Pancreas (tissue), 10 donors: ENCODE measurements around the gene LDAF1. TPM values are rescaled to one million over a fixed set of nuclear protein-coding genes. Genes with fewer than 3 reads are reported as not detected.

ENCODE experiments used
- ATAC-seq, 4 donors: fragments of 200-7000 bp; cut with Tn5 transposase; one replicate each; pipeline versions ENCODE4 v1.8.0 to v1.9.1; 2020; ENCODE audit warnings: mild to moderate bottlenecking in 4 of 4, moderate library complexity in 4 of 4
- DNase-seq, 6 donors: peaks; one replicate each; pipeline ENCODE4 v3.0.0-alpha.2; 2020
- FAIRE-seq: peaks from 2 replicates; lab custom pipeline; 2012; peaks lifted over from hg19 to GRCh38; lab: Jason Lieb, UNC
- H3K27ac ChIP-seq, 4 donors: fragments of 200-600 bp; sonication (generic); 1 replicate in 3 of 4; 2 replicates in 1 of 4; pipeline versions ENCODE4 v1.5.0 to v1.8.0; 2020
- H3K27me3 ChIP-seq, 4 donors: fragments of 200-600 bp; one replicate each; pipeline ENCODE4 v1.8.0; 2021
- H3K36me3 ChIP-seq, 3 donors: fragments of 200-600 bp; sonication (generic) in 1 of 3; one replicate each; pipeline versions ENCODE4 v1.5.0 to v1.8.0; 2020 to 2021
- H3K4me1 ChIP-seq, 3 donors: fragments of 200-600 bp; one replicate each; pipeline ENCODE4 v1.8.0; 2021
- H3K4me3 ChIP-seq, 4 donors: fragments of 200-600 bp; sonication (generic) in 2 of 4; one replicate each; pipeline versions ENCODE4 v1.5.0 to v1.8.0; 2020 to 2021
- H3K9me3 ChIP-seq, 4 donors: fragments of 200-600 bp; one replicate each; pipeline ENCODE4 v1.8.0; 2021
- WGBS, 2 donors: extraction: QIAGEN DNeasy Blood & Tissue Kit; methylation state at CpG; one replicate each; pipeline ENCODE4 v1.1.7; 2013; 5-methylcytosine and 5-hydroxymethylcytosine counted together
- intact Hi-C, 3 donors: fragments of 100-400 bp; cut with DNase I; formaldehyde crosslinking; loops; one replicate each; pipeline versions ENCODE4 v1.11.1 to v1.14.2; 2022
- polyA plus RNA-seq, 2 donors: library from polyadenylated mRNA; stranded (reverse); fragments of 200-250 nt; gene quantifications; one replicate each; pipeline ENCODE4 v1.2.3, GENCODE V29; 2013
- total RNA-seq, 6 donors: library from RNA; stranded (reverse); fragmentation: NEBNext Ultra II Directional in 4 of 6; extraction: Animal tissue kit (Norgen Biotek cat#: 25700) in 4 of 6; gene quantifications; one replicate each; pipeline versions ENCODE4 v1.2.1 to v1.2.4, GENCODE V29; 2021 to 2023
- TF ChIP-seq, protein P1 (sequence below), 4 donors: fragments of 200-600 bp; sonication (generic) in 3 of 4; IDR thresholded peaks; one replicate each; pipeline versions ENCODE4 v1.5.0 to v1.8.0; 2021; ENCODE audit warnings: antibody characterized with exemption in 4 of 4
- donor health status: healthy with polysubstance abuse.
- donor health status: DM: no; HTN: no; CAD: no; lungs with moderate emphysema.
- donor health status: DM: no; HTN: no; CAD: no.
- donor health status: control.
- donor health status: control.
- donor health status: Bipolar disorder and iron deficiency.
- donor health status: DM: yes; HTN: yes; CAD: no.
- donor health status: DM: no; HTN: no; CAD: no.
- donor health status: DM: no; HTN: no; CAD: no.
- donor health status: DM: yes; HTN: yes; CAD: no.

The LDAF1 gene
- total and polyA plus RNA-seq, 8 donors, result 5.1 to 21.9 (median 12.0) TPM

DNA sequence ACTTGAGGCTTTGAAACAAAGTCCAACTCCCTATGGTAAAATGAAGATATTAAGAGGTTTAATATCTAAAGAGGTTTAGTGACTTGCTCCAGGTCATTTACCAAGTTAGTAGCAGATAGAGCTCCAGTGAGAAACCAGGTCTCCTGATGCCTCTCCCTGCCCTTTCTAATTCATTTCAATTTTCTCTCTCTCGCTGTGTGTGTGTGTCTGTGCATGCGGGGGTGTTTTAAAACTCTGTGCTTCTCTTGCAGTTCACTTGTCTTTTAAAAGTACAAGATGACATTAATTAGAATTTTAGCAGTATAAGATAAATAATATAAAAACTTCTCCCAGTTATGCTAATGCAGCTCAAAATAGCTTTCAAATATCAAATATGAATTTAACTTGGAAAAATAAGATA, 61.1 kb downstream of the LDAF1 start:
- Histone ChIP-seq H3K27me3 (no peaks in the 10 kb centered on the region), H3K4me3 (no peak overlapping the region), H3K36me3 (no peaks in the 10 kb centered on the region), H3K27ac (no peak overlapping the region), H3K4me1 (no peaks in the 10 kb centered on the region), H3K9me3 (no peaks in the 10 kb centered on the region)
- no peak for DNase-seq
- no peak for ATAC-seq
- no peak for FAIRE-seq
- intact Hi-C loops, result loop anchor here in 1 of 3 donors (5.0 kb wide), 1 partner anchor 38 kb away; no protein-coding TSS in a partner anchor
- 87 to 96% methylated on average over 2 of the region's 2 CpGs for WGBS, 2 donors
- TF ChIP-seq, protein P1, sequence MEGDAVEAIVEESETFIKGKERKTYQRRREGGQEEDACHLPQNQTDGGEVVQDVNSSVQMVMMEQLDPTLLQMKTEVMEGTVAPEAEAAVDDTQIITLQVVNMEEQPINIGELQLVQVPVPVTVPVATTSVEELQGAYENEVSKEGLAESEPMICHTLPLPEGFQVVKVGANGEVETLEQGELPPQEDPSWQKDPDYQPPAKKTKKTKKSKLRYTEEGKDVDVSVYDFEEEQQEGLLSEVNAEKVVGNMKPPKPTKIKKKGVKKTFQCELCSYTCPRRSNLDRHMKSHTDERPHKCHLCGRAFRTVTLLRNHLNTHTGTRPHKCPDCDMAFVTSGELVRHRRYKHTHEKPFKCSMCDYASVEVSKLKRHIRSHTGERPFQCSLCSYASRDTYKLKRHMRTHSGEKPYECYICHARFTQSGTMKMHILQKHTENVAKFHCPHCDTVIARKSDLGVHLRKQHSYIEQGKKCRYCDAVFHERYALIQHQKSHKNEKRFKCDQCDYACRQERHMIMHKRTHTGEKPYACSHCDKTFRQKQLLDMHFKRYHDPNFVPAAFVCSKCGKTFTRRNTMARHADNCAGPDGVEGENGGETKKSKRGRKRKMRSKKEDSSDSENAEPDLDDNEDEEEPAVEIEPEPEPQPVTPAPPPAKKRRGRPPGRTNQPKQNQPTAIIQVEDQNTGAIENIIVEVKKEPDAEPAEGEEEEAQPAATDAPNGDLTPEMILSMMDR (IDR thresholded peaks at IDR 0.05), result no peak

DNA sequence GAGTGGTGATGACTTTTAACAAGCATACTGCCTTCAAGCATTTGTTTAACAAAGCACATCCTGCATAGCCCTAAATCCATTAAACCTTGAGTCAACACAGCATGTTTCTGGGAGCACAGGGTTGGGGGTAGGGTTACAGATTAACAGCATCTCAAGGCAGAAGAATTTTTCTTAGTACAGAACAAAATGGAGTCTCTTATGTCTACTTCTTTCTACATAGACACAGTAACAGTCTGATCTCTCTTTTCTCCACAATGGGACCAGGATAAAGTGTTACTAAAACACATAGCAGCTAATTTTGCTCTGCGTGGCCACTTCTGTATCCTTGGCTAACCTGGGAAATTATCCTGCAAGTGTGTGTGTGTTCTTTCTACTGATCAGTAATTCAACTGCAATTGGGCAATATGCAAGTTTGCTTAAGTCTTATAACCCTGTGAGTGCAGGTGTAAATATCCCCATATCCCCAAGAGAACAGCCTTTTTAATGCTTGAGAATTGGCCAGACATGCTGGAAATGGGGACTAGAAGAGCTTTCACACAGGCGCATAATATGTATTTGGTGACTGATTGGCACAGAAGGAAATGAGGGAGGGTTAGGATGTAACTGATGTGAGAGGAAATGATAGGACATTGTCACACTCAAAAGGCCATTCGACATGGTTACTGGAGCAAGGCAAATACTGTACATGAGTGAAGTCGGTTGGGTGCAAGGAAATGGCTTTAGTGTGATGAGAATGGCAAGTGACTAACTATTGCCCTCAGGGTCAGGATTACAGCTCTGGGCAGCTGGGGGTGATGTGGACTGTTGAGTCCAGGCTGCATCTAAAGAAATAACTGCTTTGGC, 64.2 kb downstream of the LDAF1 start:
- FAIRE-seq, result no peak
- WGBS, 2 donors, result 60 to 78% methylated on average over 4 of the region's 4 CpGs
- H3K36me3 ChIP-seq, result no peaks in the 10 kb centered on the region

DNA sequence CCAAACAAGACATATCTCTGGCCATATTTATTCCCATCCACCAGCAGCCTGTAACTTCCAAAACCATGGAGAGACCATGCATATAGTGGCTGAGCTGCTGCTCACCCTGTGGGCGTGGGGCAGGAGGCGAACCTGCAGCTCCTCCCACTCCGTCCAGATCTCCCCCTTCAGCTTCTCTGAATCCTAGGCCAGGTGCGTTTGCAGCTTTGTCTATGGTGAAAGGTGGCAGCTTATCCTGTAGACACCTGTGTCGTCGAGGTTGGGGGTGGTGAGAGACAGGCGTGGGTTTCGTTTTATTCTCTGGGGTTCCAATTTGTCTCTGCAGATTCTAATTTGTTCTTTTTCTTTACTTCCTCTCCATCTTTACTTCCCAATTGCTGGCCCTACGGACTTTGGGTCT, 65.3 kb downstream of the LDAF1 start:
- 64 to 65% methylated on average over 9 of the region's 9 CpGs for WGBS, 2 donors
- no peak overlapping the region for H3K27ac ChIP-seq
- no peaks in the 10 kb centered on the region for H3K9me3 ChIP-seq
- H3K4me1 ChIP-seq, result no peaks in the 10 kb centered on the region
- intact Hi-C loops, result no loop called here
- H3K36me3 ChIP-seq, result no peaks in the 10 kb centered on the region
- no peaks in the 10 kb centered on the region for H3K27me3 ChIP-seq
- DNase-seq, result no peak
- no peak overlapping the region for H3K4me3 ChIP-seq
- FAIRE-seq, result no peak
- TF ChIP-seq, protein P1 (IDR thresholded peaks at IDR 0.05), result no peak
- no peak for ATAC-seq

More for the DNA sequence above, 64.2 kb downstream of the LDAF1 start:
- Histone ChIP-seq H3K27me3 (no peaks in the 10 kb centered on the region), H3K9me3 (no peaks in the 10 kb centered on the region), H3K4me1 (no peaks in the 10 kb centered on the region), H3K27ac (no peak overlapping the region), H3K4me3 (no peak overlapping the region)
- no peak for DNase-seq
- intact Hi-C loops, result no loop called here
- TF ChIP-seq, protein P1 (IDR thresholded peaks at IDR 0.05), result no peak
- no peak for ATAC-seq

DNA sequence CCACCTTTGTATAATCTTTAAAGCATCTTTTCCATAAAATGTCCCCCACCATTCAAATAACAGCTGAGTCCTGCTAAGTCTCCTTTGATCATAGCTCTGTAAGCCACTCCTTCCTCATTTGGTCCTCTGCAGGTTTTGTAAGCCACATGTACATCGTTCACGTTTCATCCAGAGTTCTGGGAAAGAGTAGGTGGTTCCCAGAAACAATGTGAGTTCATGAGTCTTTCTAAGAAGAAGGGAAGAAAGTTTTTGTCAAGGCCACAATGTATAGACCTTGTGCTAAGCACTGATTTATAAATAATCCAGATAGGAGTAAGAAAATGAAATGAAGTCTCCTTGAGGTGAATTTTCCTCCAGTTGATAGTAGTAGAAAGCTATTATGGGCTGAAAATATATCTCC, 66.3 kb downstream of the LDAF1 start:
- Histone ChIP-seq H3K27me3 (no peaks in the 10 kb centered on the region), H3K4me1 (no peaks in the 10 kb centered on the region), H3K36me3 (no peaks in the 10 kb centered on the region), H3K9me3 (no peaks in the 10 kb centered on the region), H3K4me3 (no peak overlapping the region), H3K27ac (no peak overlapping the region)
- intact Hi-C loops, result no loop called here
- WGBS, 2 donors, result 65 to 69% methylated on average over 2 of the region's 2 CpGs
- FAIRE-seq (no peak), DNase-seq (no peak), ATAC-seq (no peak)
- TF ChIP-seq, protein P1 (IDR thresholded peaks at IDR 0.05), result no peak

DNA sequence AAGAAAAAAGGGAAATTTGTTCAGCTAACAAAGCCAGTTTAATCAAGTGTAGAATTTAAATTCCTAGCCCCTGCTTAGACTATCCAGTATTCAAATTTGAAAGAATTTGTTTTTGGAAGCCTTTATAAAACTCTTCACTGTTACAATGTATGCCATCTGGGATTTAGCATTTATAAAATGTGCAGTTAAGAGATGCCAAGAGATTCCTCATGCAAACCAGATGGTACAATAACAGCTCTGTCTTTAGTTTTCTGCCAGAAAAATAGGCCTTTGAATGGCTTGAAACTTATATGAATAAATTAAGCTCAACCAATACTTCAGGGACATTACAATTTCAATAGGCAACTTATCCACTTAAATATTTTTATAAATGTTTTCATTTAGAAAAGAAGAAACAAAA, 68.3 kb downstream of the LDAF1 start:
- intact Hi-C loops, result no loop called here
- FAIRE-seq, result no peak
- Histone ChIP-seq H3K4me3 (no peak overlapping the region), H3K27me3 (no peaks in the 10 kb centered on the region), H3K27ac (no peak overlapping the region), H3K4me1 (no peaks in the 10 kb centered on the region), H3K9me3 (no peaks in the 10 kb centered on the region), H3K36me3 (no peaks in the 10 kb centered on the region)
- no peak for ATAC-seq
- no peak for DNase-seq
- TF ChIP-seq, protein P1 (IDR thresholded peaks at IDR 0.05), result no peak
